ENCODE results near the gene FCAMR.

Gene FCAMR

GRCh38 chr1:206916000-206916709, 54.1 kb downstream of the FCAMR start:
- no peak for DNase-seq (ENCODE audit: low read depth)
- TF ChIP-seq CTCF (conservative IDR thresholded peaks at IDR 0.05; ENCODE audit: low read depth, low read length): no peak
- H3K4me3 ChIP-seq (ENCODE audit: low read length): no peak overlapping the region

- no peak overlapping the region for H3K4me3 ChIP-seq (ENCODE audit: low read length)
- no peak for TF ChIP-seq CTCF (conservative IDR thresholded peaks at IDR 0.05; ENCODE audit: low read depth, low read length)
Measured at GRCh38 chr1:206915030-206915735, 55.1 kb downstream of the FCAMR start.

GRCh38 chr1:206913766-206914537, 56.3 kb downstream of the FCAMR start:
- TF ChIP-seq CTCF (conservative IDR thresholded peaks at IDR 0.05; ENCODE audit: low read depth, low read length): no peak
- DNase-seq (ENCODE audit: low read depth): no peak
- no peak overlapping the region for H3K4me3 ChIP-seq (ENCODE audit: low read length)

More at GRCh38 chr1:206915030-206915735, 55.1 kb downstream of the FCAMR start:
- no peak for DNase-seq (ENCODE audit: low read depth)

- TF ChIP-seq CTCF (conservative IDR thresholded peaks at IDR 0.05; ENCODE audit: low read depth, low read length): peak; percentile 80
- no peak for DNase-seq (ENCODE audit: low read depth)
- no peak overlapping the region for H3K4me3 ChIP-seq (ENCODE audit: low read length)
Measured at GRCh38 chr1:206912445-206913095, 57.7 kb downstream of the FCAMR start.

- peak; percentile 82 for TF ChIP-seq CTCF (conservative IDR thresholded peaks at IDR 0.05; ENCODE audit: low read depth, low read length)
- H3K4me3 ChIP-seq (ENCODE audit: low read length): no peak overlapping the region
- DNase-seq (ENCODE audit: low read depth): no peak
Measured at GRCh38 chr1:206911064-206911663, 59.1 kb downstream of the FCAMR start.

GRCh38 chr1:206909883-206910318, 60.4 kb downstream of the FCAMR start:
- H3K4me3 ChIP-seq (ENCODE audit: low read length): peak overlapping the region; percentile 43

More at GRCh38 chr1:206909883-206910318, 60.4 kb downstream of the FCAMR start:
- TF ChIP-seq CTCF (conservative IDR thresholded peaks at IDR 0.05; ENCODE audit: low read depth, low read length): no peak
- no peak for DNase-seq (ENCODE audit: low read depth)
